ENCODE results near the gene SFXN4.

DNA sequence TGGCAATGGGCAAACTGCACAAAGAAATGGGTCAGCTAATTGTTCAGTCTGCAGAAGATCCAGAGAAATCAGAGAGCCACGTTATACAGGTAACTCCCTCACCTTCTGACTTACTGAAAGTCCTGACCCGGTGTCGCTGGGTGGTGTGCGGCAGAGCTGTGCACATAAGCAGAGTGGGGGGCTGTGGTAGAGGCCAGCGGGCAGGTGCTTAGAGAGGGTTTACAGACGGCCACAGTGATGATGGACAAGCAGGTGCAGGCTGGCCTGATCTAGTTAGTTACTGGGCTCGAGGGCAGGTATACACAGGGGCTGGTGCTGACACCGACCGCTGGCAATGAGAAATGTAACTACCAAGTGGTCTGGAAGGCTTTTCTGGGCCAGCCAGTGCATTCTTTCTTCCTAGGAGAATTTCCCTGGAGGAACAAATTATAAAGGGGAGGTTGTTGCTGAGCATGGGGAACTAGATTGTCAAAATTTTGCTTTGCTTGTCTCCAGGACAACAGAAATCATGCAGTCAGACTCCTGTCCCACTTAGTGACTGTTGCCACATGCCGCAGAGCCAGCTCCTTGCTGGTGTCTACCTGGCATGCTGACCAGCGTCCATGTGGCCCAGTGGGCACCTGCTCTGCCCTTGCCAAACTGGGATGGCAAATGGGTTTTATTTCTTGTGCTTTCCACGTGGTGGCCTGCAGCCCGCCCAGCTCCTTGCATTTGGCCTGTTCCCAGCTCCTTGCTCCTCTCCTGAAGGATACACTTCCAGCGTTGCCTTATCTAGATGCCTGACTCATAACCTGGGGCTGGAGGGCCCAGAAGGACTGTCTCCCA is 32.8 kb downstream of the SFXN4 start:
- no peak for TF ChIP-seq CTCF (IDR thresholded peaks at IDR 0.05)
- no peak for TF ChIP-seq POLR2A (IDR thresholded peaks at IDR 0.05)

Measured in body of pancreas (tissue), 4 donors.